Smooth muscle cell (in vitro differentiated cells): ENCODE measurements around the gene TMEM87A. TPM values are rescaled to one million over a fixed set of nuclear protein-coding genes. Genes with fewer than 3 reads are reported as not detected.

ENCODE experiments used
- DNase-seq: peaks from one replicate; lab custom pipeline; 2025; ENCODE audit not compliant: unreplicated experiment; lab: John Stamatoyannopoulos, UW
- H2AFZ ChIP-seq: fragments of 200-600 bp; sonication (generic); 2 replicates; pipeline ENCODE4 v1.6.0; 2016; ENCODE audit warnings: antibody characterized with exemption, low read depth, mild to moderate bottlenecking
- H3F3A ChIP-seq: fragments of 200-600 bp; sonication (generic); 2 replicates; pipeline ENCODE4 v1.6.0; 2017; ENCODE audit warnings: antibody characterized with exemption, low read depth
- H3K27ac ChIP-seq: fragments of 200-600 bp; sonication (generic); 2 replicates; pipeline ENCODE4 v1.5.1; 2016; ENCODE audit warnings: low read depth, mild to moderate bottlenecking
- H3K27me3 ChIP-seq: fragments of 200-600 bp; sonication (generic); 2 replicates; pipeline ENCODE4 v1.6.1; 2016; ENCODE audit warnings: low read depth, mild to moderate bottlenecking
- H3K36me3 ChIP-seq: fragments of 200-600 bp; sonication (generic); 2 replicates; pipeline ENCODE4 v1.5.1; 2016; ENCODE audit warnings: low read depth
- H3K4me1 ChIP-seq: fragments of 200-600 bp; sonication (generic); 2 replicates; pipeline ENCODE4 v1.5.1; 2016; ENCODE audit warnings: low read depth
- H3K4me2 ChIP-seq: fragments of 200-600 bp; sonication (generic); 2 replicates; pipeline ENCODE4 v1.6.0; 2016; ENCODE audit warnings: mild to moderate bottlenecking
- H3K4me3 ChIP-seq: fragments of 200-600 bp; sonication (generic); 2 replicates; pipeline ENCODE4 v1.5.1; 2016; ENCODE audit warnings: mild to moderate bottlenecking
- H3K79me2 ChIP-seq: fragments of 200-600 bp; sonication (generic); 2 replicates; pipeline ENCODE4 v1.6.0; 2016; ENCODE audit warnings: low read depth, mild to moderate bottlenecking
- H3K9ac ChIP-seq: fragments of 200-600 bp; sonication (generic); 2 replicates; pipeline ENCODE4 v1.6.0; 2016; ENCODE audit warnings: low read depth
- H3K9me3 ChIP-seq: fragments of 200-600 bp; sonication (generic); replicated peaks from 2 replicates; pipeline ENCODE4 v1.5.1; 2016; ENCODE audit warnings: low read depth
- H4K20me1 ChIP-seq: fragments of 200-600 bp; sonication (generic); 2 replicates; pipeline ENCODE4 v1.6.0; 2016; ENCODE audit warnings: low read depth
- CTCF ChIP-seq: fragments of 200-600 bp; sonication (generic); IDR thresholded peaks from 2 replicates; pipeline ENCODE4 v1.5.1; 2017; ENCODE audit warnings: borderline replicate concordance, mild to moderate bottlenecking, antibody characterized with exemption; ENCODE audit not compliant: insufficient read depth, poor library complexity, severe bottlenecking
- WGBS: methylation state at CpG from one replicate; pipeline ENCODE4 v1.1.7; 2016; ENCODE audit warnings: low lambda C conversion rate; 5-methylcytosine and 5-hydroxymethylcytosine counted together
- polyA plus RNA-seq: library from polyadenylated mRNA; unstranded; fragments of >200 nt; fragmentation: Nextera tagmentation; extraction: Ambion mirVana; gene quantifications from 2 replicates; pipeline ENCODE4 v1.2.1, GENCODE V29; 2016
- total RNA-seq: library from RNA; depleted of rRNA; stranded (reverse); fragments of >200 nt; gene quantifications from 2 replicates; pipeline ENCODE4 v1.2.3, GENCODE V29; 2014

The TMEM87A gene
- total and polyA plus RNA-seq, 2 experiments from 2014 or later = 59.9 to 82.3 TPM

- Histone ChIP-seq H2AFZ (no peak overlapping the region), H3K79me2 (no peaks in the 10 kb centered on the region), H3F3A (peaks cover 3% of the 10 kb centered on the region), H3K4me2 (no peak overlapping the region), H3K36me3 (no peaks in the 10 kb centered on the region), H3K9me3 (no peaks in the 10 kb centered on the region), H3K27ac (no peak overlapping the region), H3K9ac (no peak overlapping the region), H3K4me3 (no peak overlapping the region), H4K20me1 (no peaks in the 10 kb centered on the region), H3K4me1 (no peaks in the 10 kb centered on the region), H3K27me3 (no peaks in the 10 kb centered on the region)
- DNase-seq = no peak
- TF ChIP-seq CTCF = no peak
These were observed 11.3 kb upstream of the TMEM87A start for GRCh38 chr15:42284551-42284950.

- TF ChIP-seq CTCF = no peak
- Histone ChIP-seq H3K79me2 (no peaks in the 10 kb centered on the region), H4K20me1 (no peaks in the 10 kb centered on the region), H3K4me3 (no peak overlapping the region), H3F3A (peaks cover 3% of the 10 kb centered on the region), H3K9ac (no peak overlapping the region), H3K27me3 (no peaks in the 10 kb centered on the region), H3K4me2 (no peak overlapping the region), H3K9me3 (no peaks in the 10 kb centered on the region), H2AFZ (no peak overlapping the region), H3K27ac (no peak overlapping the region), H3K36me3 (no peaks in the 10 kb centered on the region), H3K4me1 (no peaks in the 10 kb centered on the region)
- no peak for DNase-seq
- 91% methylated on average over 3 of the region's 3 CpGs for WGBS
These were observed 10.4 kb upstream of the TMEM87A start for GRCh38 chr15:42283671-42284070.

- Histone ChIP-seq H3K79me2 (no peaks in the 10 kb centered on the region), H3K4me3 (no peak overlapping the region), H2AFZ (no peak overlapping the region), H3K4me1 (no peaks in the 10 kb centered on the region), H3F3A (peaks cover 3% of the 10 kb centered on the region), H3K27me3 (no peaks in the 10 kb centered on the region), H3K27ac (no peak overlapping the region), H3K9me3 (no peaks in the 10 kb centered on the region), H3K36me3 (no peaks in the 10 kb centered on the region), H4K20me1 (no peaks in the 10 kb centered on the region), H3K9ac (no peak overlapping the region), H3K4me2 (no peak overlapping the region)
- TF ChIP-seq CTCF = no peak
- 74% methylated on average over 5 of the region's 5 CpGs for WGBS
- DNase-seq = no peak
These were observed 9.7 kb upstream of the TMEM87A start for GRCh38 chr15:42282926-42283325.

GRCh38 chr15:42282344-42282743 is 9.1 kb upstream of the TMEM87A start:
- Histone ChIP-seq H4K20me1 (no peaks in the 10 kb centered on the region), H3K36me3 (no peaks in the 10 kb centered on the region), H3K4me2 (no peak overlapping the region), H3K4me3 (no peak overlapping the region), H3K9ac (no peak overlapping the region), H3F3A (peaks cover 3% of the 10 kb centered on the region), H3K4me1 (no peaks in the 10 kb centered on the region), H3K27me3 (no peaks in the 10 kb centered on the region), H3K27ac (no peak overlapping the region), H3K9me3 (no peaks in the 10 kb centered on the region), H2AFZ (no peak overlapping the region), H3K79me2 (no peaks in the 10 kb centered on the region)
- DNase-seq = no peak
- no peak for TF ChIP-seq CTCF
